IMR-90 (cell line): Measurements from ENCODE around the gene DLGAP3.

Experiments used
- CTCF ChIP-seq: conservative IDR thresholded peaks from 2 replicates; pipeline ENCODE4 v1.5.1; 2012; ENCODE audit warnings: mild to moderate bottlenecking, low read depth, low read length, improper control_type of control experiment
- FOS ChIP-seq: fragments of 150-350 bp; IDR thresholded peaks from 2 replicates; pipeline ENCODE4 v1.6.1; 2016; ENCODE audit warnings: low read depth, low read length
- MAZ ChIP-seq: IDR thresholded peaks from 2 replicates; pipeline ENCODE4 v1.6.1; 2012; ENCODE audit warnings: low read depth, mild to moderate bottlenecking, low read length, improper control_type of control experiment, moderate library complexity, borderline replicate concordance
- NFE2L2 ChIP-seq: fragments of 150-350 bp; IDR thresholded peaks from 2 replicates; pipeline ENCODE4 v1.6.1; 2016; ENCODE audit warnings: low read depth, mild to moderate bottlenecking, low read length
- POLR2A ChIP-seq: IDR thresholded peaks from 2 replicates; pipeline ENCODE4 v1.6.1; 2012; ENCODE audit warnings: mild to moderate bottlenecking, low read depth, low read length
- RAD21 ChIP-seq: IDR thresholded peaks from 2 replicates; pipeline ENCODE4 v1.6.1; 2012; ENCODE audit warnings: low read length, improper control_type of control experiment
- USF2 ChIP-seq: fragments of 150-350 bp; IDR thresholded peaks from 2 replicates; pipeline ENCODE4 v1.6.1; 2017; ENCODE audit warnings: mild to moderate bottlenecking, antibody characterized with exemption, low read length, low read depth

- TF ChIP-seq POLR2A (no peak), RAD21 (no peak), FOS (no peak), MAZ (no peak), USF2 (no peak), CTCF (no peak), NFE2L2 (no peak)
These were observed 27.5 kb downstream of the DLGAP3 start for GRCh38 chr1:34901919-34902318.
